ENCODE data around the gene TMEM42. TPM values are rescaled to one million over a fixed set of nuclear protein-coding genes. Genes with fewer than 3 reads are reported as not detected.

The TMEM42 gene
- total RNA-seq, 3 donors from 2014 or later = 12.8 to 28.6 (median 20.3) TPM

DNA sequence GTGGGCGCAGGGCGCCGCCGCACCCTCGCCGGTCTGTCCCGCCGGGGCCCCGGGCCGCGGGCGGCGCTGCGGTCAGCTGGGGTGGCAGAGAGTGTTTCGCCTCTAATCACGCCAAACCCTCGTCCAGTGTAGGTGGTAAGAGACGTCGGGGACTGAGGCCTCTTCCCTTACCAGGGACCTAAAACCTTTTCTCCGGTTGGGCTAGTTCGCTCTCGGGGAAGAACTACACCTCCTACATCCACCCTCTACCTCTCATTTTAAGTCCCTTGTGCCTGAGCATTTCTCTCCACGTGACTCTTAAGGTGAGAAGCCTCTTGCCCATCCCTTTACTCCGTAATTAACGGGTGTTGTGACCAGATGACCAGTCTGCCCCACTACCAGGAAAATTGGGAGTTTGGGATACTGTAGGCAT is 520 bp downstream of the TMEM42 start:
- H3K9me3 ChIP-seq = peaks cover 0 to 6% of the 10 kb centered on the region in 2 donors
- intact Hi-C loops (cut with DNase I; ENCODE audit: low total_unique reads) = no loop called here
- H3K4me3 ChIP-seq = peak overlapping the region; percentile 66 to 98 (median 81)
- H3K4me1 ChIP-seq = peaks cover 5 to 7% of the 10 kb centered on the region in 2 donors
- no peak for DNase-seq (ENCODE audit: low spot score in 2 of 2)
- no peaks in the 10 kb centered on the region for H3K27me3 ChIP-seq
- H3K27ac ChIP-seq = peak overlapping the region; percentile 89 to 96
- no peak for TF ChIP-seq POLR2A (IDR thresholded peaks at IDR 0.05)
- TF ChIP-seq, protein P1, sequence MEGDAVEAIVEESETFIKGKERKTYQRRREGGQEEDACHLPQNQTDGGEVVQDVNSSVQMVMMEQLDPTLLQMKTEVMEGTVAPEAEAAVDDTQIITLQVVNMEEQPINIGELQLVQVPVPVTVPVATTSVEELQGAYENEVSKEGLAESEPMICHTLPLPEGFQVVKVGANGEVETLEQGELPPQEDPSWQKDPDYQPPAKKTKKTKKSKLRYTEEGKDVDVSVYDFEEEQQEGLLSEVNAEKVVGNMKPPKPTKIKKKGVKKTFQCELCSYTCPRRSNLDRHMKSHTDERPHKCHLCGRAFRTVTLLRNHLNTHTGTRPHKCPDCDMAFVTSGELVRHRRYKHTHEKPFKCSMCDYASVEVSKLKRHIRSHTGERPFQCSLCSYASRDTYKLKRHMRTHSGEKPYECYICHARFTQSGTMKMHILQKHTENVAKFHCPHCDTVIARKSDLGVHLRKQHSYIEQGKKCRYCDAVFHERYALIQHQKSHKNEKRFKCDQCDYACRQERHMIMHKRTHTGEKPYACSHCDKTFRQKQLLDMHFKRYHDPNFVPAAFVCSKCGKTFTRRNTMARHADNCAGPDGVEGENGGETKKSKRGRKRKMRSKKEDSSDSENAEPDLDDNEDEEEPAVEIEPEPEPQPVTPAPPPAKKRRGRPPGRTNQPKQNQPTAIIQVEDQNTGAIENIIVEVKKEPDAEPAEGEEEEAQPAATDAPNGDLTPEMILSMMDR (IDR thresholded peaks at IDR 0.05) = no peak
- no peak for TF ChIP-seq POLR2AphosphoS5 (IDR thresholded peaks at IDR 0.05)
- H3K36me3 ChIP-seq = no peaks in the 10 kb centered on the region

DNA sequence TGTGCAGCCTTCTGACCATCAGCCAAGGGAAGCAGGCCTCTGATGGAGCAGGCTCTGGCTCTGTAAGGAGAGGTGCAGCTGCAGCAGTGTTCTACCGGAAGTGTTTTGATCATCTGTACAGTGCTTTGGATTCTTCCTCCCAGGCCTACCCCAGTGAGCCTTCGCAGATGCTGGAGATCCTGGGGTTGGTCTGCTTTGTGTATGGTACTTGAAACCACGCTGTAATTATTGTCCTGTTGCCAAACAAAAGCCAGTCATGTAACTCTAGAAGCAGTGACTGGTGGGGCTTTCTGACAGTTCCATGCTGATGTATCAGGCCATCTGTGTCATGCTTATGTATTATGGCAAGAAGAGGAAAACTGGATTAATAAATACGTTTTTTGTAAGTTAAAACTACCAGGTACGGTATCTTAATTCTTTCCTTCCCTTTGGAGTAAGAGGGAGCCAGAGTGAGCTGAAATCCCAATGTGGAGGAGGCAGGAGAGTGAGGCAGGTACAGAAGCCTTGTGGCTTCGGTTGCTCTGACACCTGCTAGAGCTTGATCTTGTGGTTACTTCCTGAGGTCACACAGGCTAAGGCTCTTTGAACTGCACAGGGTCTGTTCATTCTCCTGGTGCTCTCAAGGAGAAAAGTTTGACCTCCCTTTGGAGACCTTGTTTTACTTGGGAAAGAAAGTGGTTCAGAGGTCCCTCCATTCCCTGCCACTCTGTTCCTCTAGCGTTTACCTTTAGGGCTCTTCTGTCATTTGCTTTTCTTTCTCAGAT is 3.7 kb downstream of the TMEM42 start:
- no peaks in the 10 kb centered on the region for H3K27me3 ChIP-seq
- H3K4me3 ChIP-seq = no peak overlapping the region
- H3K4me1 ChIP-seq = peaks cover 5 to 7% of the 10 kb centered on the region in 2 donors
- no peaks in the 10 kb centered on the region for H3K9me3 ChIP-seq
- TF ChIP-seq POLR2AphosphoS5 (IDR thresholded peaks at IDR 0.05) (no peak), POLR2A (IDR thresholded peaks at IDR 0.05) (no peak)
- TF ChIP-seq, protein P1 (IDR thresholded peaks at IDR 0.05) = no peak
- intact Hi-C loops (cut with DNase I; ENCODE audit: low total_unique reads) = no loop called here
- no peaks in the 10 kb centered on the region for H3K36me3 ChIP-seq
- H3K27ac ChIP-seq = no peak overlapping the region
- DNase-seq (ENCODE audit: low spot score in 2 of 2) = no peak

DNA sequence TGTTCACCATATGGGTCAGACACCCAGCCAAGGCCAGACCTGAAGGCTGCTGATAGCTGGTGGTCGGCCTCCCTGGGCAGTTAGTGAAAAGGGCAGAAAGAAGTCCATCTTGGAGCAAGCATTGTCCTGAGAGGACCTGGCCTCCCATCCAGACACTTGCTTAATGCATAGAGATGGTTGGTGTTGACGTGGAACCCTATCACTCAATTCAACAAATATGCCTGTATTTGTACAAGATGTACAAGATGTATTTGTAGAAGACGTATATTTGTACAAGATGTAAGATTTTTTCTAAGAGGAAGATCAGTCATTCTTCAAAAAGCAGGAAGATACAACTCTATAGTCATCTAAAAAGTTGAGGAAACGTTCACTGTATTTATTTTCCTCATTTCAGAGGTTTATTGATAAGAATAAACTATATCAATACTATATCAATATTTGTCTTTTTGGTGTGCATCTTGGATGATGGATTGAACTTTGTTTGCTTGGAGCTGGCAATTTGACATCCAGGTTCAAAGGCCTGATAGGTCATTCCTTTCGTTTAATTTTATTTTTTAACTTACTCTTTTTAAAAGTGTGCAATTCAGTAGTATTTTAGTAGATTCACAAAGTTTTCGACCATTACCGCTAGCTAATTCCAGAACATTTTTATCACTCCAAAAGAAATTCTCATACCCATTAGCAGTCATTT is 5.9 kb downstream of the TMEM42 start:
- H3K36me3 ChIP-seq = no peaks in the 10 kb centered on the region
- peaks cover 4% of the 10 kb centered on the region in 2 donors for H3K4me1 ChIP-seq
- DNase-seq (ENCODE audit: low spot score in 2 of 2) = no peak
- H3K27me3 ChIP-seq = no peaks in the 10 kb centered on the region
- H3K9me3 ChIP-seq = no peaks in the 10 kb centered on the region
- no peak overlapping the region for H3K27ac ChIP-seq
- H3K4me3 ChIP-seq = no peak overlapping the region
- intact Hi-C loops (cut with DNase I; ENCODE audit: low total_unique reads) = no loop called here
- TF ChIP-seq, protein P1 (IDR thresholded peaks at IDR 0.05) = no peak
- TF ChIP-seq POLR2A (IDR thresholded peaks at IDR 0.05) = no peak
- no peak for TF ChIP-seq POLR2AphosphoS5 (IDR thresholded peaks at IDR 0.05)

DNA sequence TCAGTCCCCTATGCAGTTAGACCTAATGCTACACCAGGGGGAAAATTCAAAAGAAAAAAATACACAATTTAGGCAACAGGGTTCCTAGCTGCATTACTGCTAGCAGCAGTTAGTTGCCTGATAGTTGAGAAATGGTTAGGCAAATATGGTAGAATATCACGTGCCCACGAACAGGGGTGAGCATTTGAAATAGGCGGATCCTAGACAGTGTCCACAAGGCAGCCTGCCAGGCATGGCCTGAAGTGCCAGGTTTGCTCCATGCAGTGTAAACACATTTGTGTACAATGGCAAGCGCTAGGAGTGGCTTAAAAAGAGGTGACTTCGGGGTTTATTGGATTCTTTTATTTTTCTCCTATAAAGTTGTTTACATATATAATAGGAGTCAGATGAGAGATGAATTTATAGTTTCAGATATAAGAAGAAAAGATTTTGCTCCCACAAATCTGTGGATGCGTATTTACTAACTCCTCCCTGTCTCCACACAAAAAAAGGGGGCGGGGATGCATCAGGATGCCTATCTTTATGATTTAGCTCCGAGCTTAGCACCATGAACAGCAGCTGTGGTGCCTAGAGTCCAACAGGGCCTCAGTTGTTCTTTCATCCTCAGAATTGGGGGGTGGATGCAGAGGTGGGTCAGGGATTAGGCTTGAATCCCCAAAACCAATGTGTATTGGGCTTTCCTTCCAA is 8.8 kb downstream of the TMEM42 start:
- no peaks in the 10 kb centered on the region for H3K27me3 ChIP-seq
- H3K36me3 ChIP-seq = no peaks in the 10 kb centered on the region
- no peak overlapping the region for H3K4me3 ChIP-seq
- intact Hi-C loops (cut with DNase I; ENCODE audit: low total_unique reads) = no loop called here
- no peak for TF ChIP-seq POLR2A (IDR thresholded peaks at IDR 0.05)
- TF ChIP-seq, protein P1 (IDR thresholded peaks at IDR 0.05) = no peak
- TF ChIP-seq POLR2AphosphoS5 (IDR thresholded peaks at IDR 0.05) = no peak
- no peak overlapping the region for H3K27ac ChIP-seq
- DNase-seq (ENCODE audit: low spot score in 2 of 2) = peak in 1 of 2 donors; percentile 68
- H3K9me3 ChIP-seq = no peaks in the 10 kb centered on the region
- H3K4me1 ChIP-seq = no peaks in the 10 kb centered on the region

All from breast epithelium (tissue), 4 donors.